Measurements from ENCODE around the gene PPP1R14B.

DNA sequence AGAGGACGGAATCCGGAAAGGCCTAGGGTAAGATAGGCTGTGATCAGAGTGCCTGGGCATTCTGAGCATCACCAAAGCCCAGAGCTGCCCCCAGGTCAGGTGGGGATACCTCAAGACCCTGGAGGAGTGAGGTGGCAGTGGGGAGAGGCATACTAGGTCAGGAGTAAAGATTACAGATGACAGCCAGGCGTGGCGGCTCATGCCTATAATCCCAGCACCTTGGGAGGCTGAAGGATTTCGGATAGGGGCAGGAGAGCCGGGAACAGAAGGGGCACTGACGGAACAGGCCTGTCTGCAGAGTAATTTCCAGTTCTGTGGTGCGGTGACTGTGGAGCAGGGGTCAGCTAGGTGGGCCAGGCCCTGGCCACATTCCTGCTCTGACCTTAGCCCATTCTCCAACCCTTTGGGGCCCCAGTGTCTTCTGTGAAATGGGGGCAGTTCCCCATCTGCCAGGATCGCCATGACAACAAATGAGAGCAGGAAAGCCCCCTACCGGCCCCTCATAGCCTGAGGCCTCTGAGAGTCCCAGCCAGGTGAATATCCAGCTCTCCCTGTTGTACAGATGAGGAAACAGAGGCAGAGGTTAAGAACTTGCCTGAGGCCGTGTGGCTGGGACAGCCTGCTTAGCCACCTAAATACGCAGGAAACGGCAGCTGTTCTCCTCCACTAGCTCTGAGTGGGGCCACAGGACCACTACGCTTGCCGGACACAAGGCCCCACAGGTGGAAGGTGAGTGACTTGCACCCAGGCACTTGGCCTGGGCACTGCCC, 28.5 kb upstream of the PPP1R14B start:
- no peak for TF ChIP-seq EZH2 (IDR thresholded peaks at IDR 0.05)
- no peak for TF ChIP-seq POLR2AphosphoS5 (IDR thresholded peaks at IDR 0.05; ENCODE audit: borderline replicate concordance, low read depth, low read length)
- TF ChIP-seq FOXP2 (optimal IDR thresholded peaks at IDR 0.05; ENCODE audit: control extremely low read depth, extremely low read length, insufficient read depth) = no peak
